AG09319 (cell line): ENCODE measurements around the gene CFAP210.

Experiments used
- DNase-seq: peaks from one replicate; pipeline ENCODE4 v3.0.0-alpha.2; 2010; ENCODE audit warnings: low read depth; ENCODE audit errors: extremely low read depth
- CTCF ChIP-seq: IDR thresholded peaks from 2 replicates; pipeline ENCODE4 v1.5.1; 2011; ENCODE audit warnings: low read depth, mild to moderate bottlenecking, inconsistent platforms, low read length, moderate library complexity

Gene CFAP210

GRCh38 chr2:169711751-169712509 is 17.7 kb upstream of the CFAP210 start:
- no peak for DNase-seq
- TF ChIP-seq CTCF = no peak

GRCh38 chr2:169709981-169710380 is 15.8 kb upstream of the CFAP210 start:
- no peak for DNase-seq
- no peak for TF ChIP-seq CTCF

- DNase-seq = no peak
- TF ChIP-seq CTCF = no peak
Measured at GRCh38 chr2:169709331-169709730, 15.1 kb upstream of the CFAP210 start.

GRCh38 chr2:169707626-169708025 is 13.4 kb upstream of the CFAP210 start:
- no peak for DNase-seq
- TF ChIP-seq CTCF = no peak

GRCh38 chr2:169705927-169706326 is 11.7 kb upstream of the CFAP210 start:
- no peak for TF ChIP-seq CTCF
- DNase-seq = peak; percentile 71

- DNase-seq = no peak
Measured at GRCh38 chr2:169704160-169704708, 10.0 kb upstream of the CFAP210 start.

More at GRCh38 chr2:169704160-169704708, 10.0 kb upstream of the CFAP210 start:
- no peak for TF ChIP-seq CTCF
